Stimulated activated naive CD4-positive, alpha-beta T cell treated with Interleukin-2 at 50 U/mL for 16 hours (primary cell): ENCODE measurements around the gene GALR3.

ENCODE experiments used
- DNase-seq: peaks from one replicate; lab custom pipeline; 2025; lab: John Stamatoyannopoulos, UW

The GALR3 gene

GRCh38 chr22:37803195-37803638 lies 20.0 kb upstream of the GALR3 start:
- no peak for DNase-seq

GRCh38 chr22:37803639-37804351 lies 19.4 kb upstream of the GALR3 start:
- no peak for DNase-seq

GRCh38 chr22:37804352-37804880 lies 18.8 kb upstream of the GALR3 start:
- DNase-seq: no peak

- DNase-seq: peak; percentile 60
Observed at GRCh38 chr22:37804881-37805809, 18.0 kb upstream of the GALR3 start.

- no peak for DNase-seq
Observed at GRCh38 chr22:37805810-37806277, 17.3 kb upstream of the GALR3 start.

- peak; percentile 10 for DNase-seq
Observed at GRCh38 chr22:37806409-37807333, 16.5 kb upstream of the GALR3 start.

GRCh38 chr22:37807410-37808293 lies 15.5 kb upstream of the GALR3 start, which contains the start of gene GCAT:
Gene GCAT (plus strand): TSS chr22:37807934. CDS start chr22:37807968, 34 bp downstream.
- peak; percentile 88 for DNase-seq

- DNase-seq: no peak
Observed at GRCh38 chr22:37808294-37808657, 14.9 kb upstream of the GALR3 start.

GRCh38 chr22:37809672-37810333 lies 13.4 kb upstream of the GALR3 start:
- no peak for DNase-seq

GRCh38 chr22:37811867-37812266 lies 11.3 kb upstream of the GALR3 start:
- DNase-seq: no peak

- no peak for DNase-seq
Observed at GRCh38 chr22:37812869-37813678, 10.1 kb upstream of the GALR3 start.

GRCh38 chr22:37815593-37815992 lies 7.6 kb upstream of the GALR3 start:
- no peak for DNase-seq

GRCh38 chr22:37816543-37817180 lies 6.5 kb upstream of the GALR3 start:
- no peak for DNase-seq

- peak; percentile 70 for DNase-seq
Observed at GRCh38 chr22:37817705-37818408, 5.3 kb upstream of the GALR3 start.

GRCh38 chr22:37818409-37819104 lies 4.6 kb upstream of the GALR3 start:
- DNase-seq: peak; percentile 65

- no peak for DNase-seq
Observed at GRCh38 chr22:37819105-37819433, 4.1 kb upstream of the GALR3 start.

- DNase-seq: no peak
Observed at GRCh38 chr22:37820350-37820749, 2.8 kb upstream of the GALR3 start.
